Esophagus squamous epithelium (tissue), 5 donors: ENCODE results near the gene NHEJ1. TPM values are rescaled to one million over a fixed set of nuclear protein-coding genes. Genes with fewer than 3 reads are reported as not detected.

Source experiments
- DNase-seq: peaks from one replicate; lab custom pipeline; 2025; lab: John Stamatoyannopoulos, UW
- H3K27ac ChIP-seq, 4 donors: fragments of 200-600 bp; sonication (generic); one replicate each; pipeline ENCODE4 v1.5.1; 2016 to 2019; ENCODE audit warnings: mild to moderate bottlenecking in 1 of 4
- H3K27me3 ChIP-seq, 4 donors: fragments of 200-600 bp; sonication (generic); 1 replicate in 3 of 4; 2 replicates in 1 of 4; pipeline versions ENCODE4 v1.5.1 to v1.6.0; 2017 to 2021; ENCODE audit warnings: antibody characterized with exemption in 1 of 4
- H3K36me3 ChIP-seq, 3 donors: fragments of 200-600 bp; sonication (generic); one replicate each; pipeline ENCODE4 v1.5.1; 2016 to 2019
- H3K4me1 ChIP-seq, 3 donors: fragments of 200-600 bp; sonication (generic); one replicate each; pipeline ENCODE4 v1.5.1; 2017 to 2019
- H3K4me3 ChIP-seq, 4 donors: fragments of 200-600 bp; sonication (generic); 1 replicate in 3 of 4; 2 replicates in 1 of 4; pipeline ENCODE4 v1.5.1; 2016 to 2019; ENCODE audit warnings: mild to moderate bottlenecking in 2 of 4, moderate library complexity in 1 of 4
- H3K9me3 ChIP-seq, 3 donors: fragments of 200-600 bp; sonication (generic); one replicate each; pipeline ENCODE4 v1.5.1; 2016 to 2019
- POLR2A ChIP-seq, 4 donors: fragments of 450-650 bp; IDR thresholded peaks; one replicate each; pipeline ENCODE4 v1.6.1; 2017; ENCODE audit warnings: antibody characterized with exemption in 4 of 4, mild to moderate bottlenecking in 4 of 4, moderate library complexity in 3 of 4
- WGBS, 2 donors: methylation state at CpG; one replicate each; pipeline ENCODE4 v1.1.5; 2018; 5-methylcytosine and 5-hydroxymethylcytosine counted together
- intact Hi-C: fragments of 100-400 bp; cut with DNase I; formaldehyde crosslinking; loops from one replicate; pipeline ENCODE4 v1.15.0; 2022
- total RNA-seq, 4 donors: library from RNA; depleted of rRNA; stranded (reverse); fragments of >200 nt; gene quantifications; one replicate each; pipeline ENCODE4 v1.1.0, GENCODE V29; 2016
- TF ChIP-seq, protein P1 (sequence below), 6 experiments: fragments of 450-650 bp in 4 of 6; fragments of 200-600 bp in 2 of 6; sonication (generic) in 2 of 6; IDR thresholded peaks; one replicate each; pipeline ENCODE4 v1.5.1; 2016 to 2019; ENCODE audit warnings: antibody characterized with exemption in 6 of 6, mild to moderate bottlenecking in 4 of 6, moderate library complexity in 4 of 6
- donor health status: DM: yes; HTN: yes; CAD: no.

The NHEJ1 gene
- total RNA-seq, 4 donors from 2014 or later: 6.3 to 14.3 (median 9.7) TPM

DNA sequence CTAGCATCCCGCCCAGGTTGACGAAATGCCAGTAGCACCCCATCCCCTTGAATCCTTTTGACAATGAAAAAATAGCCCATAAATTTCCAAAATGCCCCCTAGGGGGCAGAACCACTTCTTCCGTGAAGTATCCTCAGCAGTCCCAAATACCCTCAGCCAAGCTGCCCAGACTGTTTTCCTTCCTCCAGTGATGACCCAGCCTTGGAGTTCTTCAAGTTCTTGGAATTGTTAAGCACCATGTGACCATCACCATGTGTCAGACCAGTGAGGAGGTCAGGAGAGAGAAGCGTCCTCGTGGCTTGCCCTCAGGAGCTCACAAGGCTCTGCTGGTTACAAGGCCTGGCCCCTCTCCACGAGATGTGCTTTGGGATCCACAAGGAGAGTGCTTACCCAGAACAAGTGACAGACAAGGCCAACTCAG, 10.6 kb upstream of the NHEJ1 start:
- H3K4me1 ChIP-seq: peaks cover 0 to 44% (median 28%) of the 10 kb centered on the region in 3 donors
- TF ChIP-seq, protein P1, sequence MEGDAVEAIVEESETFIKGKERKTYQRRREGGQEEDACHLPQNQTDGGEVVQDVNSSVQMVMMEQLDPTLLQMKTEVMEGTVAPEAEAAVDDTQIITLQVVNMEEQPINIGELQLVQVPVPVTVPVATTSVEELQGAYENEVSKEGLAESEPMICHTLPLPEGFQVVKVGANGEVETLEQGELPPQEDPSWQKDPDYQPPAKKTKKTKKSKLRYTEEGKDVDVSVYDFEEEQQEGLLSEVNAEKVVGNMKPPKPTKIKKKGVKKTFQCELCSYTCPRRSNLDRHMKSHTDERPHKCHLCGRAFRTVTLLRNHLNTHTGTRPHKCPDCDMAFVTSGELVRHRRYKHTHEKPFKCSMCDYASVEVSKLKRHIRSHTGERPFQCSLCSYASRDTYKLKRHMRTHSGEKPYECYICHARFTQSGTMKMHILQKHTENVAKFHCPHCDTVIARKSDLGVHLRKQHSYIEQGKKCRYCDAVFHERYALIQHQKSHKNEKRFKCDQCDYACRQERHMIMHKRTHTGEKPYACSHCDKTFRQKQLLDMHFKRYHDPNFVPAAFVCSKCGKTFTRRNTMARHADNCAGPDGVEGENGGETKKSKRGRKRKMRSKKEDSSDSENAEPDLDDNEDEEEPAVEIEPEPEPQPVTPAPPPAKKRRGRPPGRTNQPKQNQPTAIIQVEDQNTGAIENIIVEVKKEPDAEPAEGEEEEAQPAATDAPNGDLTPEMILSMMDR (IDR thresholded peaks at IDR 0.05): peak; percentile 50 to 77 (median 70)
- no peak for TF ChIP-seq POLR2A (IDR thresholded peaks at IDR 0.05)
- intact Hi-C loops: no loop called here
- DNase-seq: no peak
- H3K27me3 ChIP-seq: no peaks in the 10 kb centered on the region
- H3K4me3 ChIP-seq: no peak overlapping the region
- H3K36me3 ChIP-seq: peaks cover 6 to 43% (median 26%) of the 10 kb centered on the region in 3 donors
- 14 to 29% methylated on average over 3 to 5 of the region's 6 CpGs for WGBS, 2 donors
- H3K9me3 ChIP-seq: no peaks in the 10 kb centered on the region
- peak overlapping the region; percentile 50 to 73 (median 64) for H3K27ac ChIP-seq

DNA sequence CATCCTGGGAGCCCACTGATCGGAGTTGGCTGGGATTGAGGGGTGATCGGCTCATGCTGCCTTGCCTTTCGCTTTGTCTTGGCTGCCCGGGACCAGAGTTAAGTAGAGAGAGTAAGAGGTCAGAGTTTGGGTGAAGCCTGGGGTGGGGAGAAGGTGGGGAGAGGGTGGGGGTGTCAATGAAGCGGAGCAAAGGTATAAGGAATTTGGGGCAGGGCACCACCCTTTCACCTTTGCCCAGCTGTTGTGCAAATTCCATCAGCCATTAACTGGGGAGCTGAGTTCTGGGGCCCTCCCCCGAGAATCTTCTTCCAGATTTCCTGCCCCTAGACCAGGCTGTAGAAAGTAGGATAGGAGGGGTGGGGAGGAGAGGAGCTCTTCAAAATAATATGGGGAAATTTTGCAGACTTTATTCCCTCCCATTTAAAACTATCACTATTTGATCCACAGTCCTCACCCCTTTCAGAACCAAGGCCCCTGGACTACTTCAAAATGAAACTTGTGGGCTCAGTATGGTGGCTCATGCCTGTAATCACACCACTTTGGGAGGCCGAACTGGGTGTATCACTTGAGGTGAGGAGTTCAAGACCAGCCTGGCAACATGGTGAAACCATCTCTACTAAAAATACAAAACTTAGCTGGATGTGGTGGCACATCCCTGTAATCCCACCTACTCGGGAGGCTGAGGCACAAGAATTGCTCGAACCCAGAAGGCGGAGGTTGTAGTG, 9.5 kb upstream of the NHEJ1 start, which contains the start of gene SLC23A3:
Gene SLC23A3, minus strand, starts transcription at position 100 of the 725 bp plus-strand sequence. Its CDS starts 45 bp downstream, at position 55.
- DNase-seq: no peak
- H3K36me3 ChIP-seq: peaks cover 6 to 38% (median 26%) of the 10 kb centered on the region in 3 donors
- no peaks in the 10 kb centered on the region for H3K9me3 ChIP-seq
- no peak within 1 kb of the TSS for H3K4me3 ChIP-seq
- peak within 1 kb of the TSS in 2 of 4 donors; percentile 23 to 71 for H3K27ac ChIP-seq
- H3K27me3 ChIP-seq: no peaks in the 10 kb centered on the region
- H3K4me1 ChIP-seq: peaks cover 0 to 32% (median 18%) of the 10 kb centered on the region in 3 donors
- WGBS, 2 donors: 75 to 87% methylated on average over 9 to 10 of the region's 10 CpGs
- intact Hi-C loops: loop anchor here (10.0 kb wide), 1 partner anchor 45 kb away; the partner anchor contains the start of gene ABCB6
- no peak for TF ChIP-seq POLR2A (IDR thresholded peaks at IDR 0.05)

DNA sequence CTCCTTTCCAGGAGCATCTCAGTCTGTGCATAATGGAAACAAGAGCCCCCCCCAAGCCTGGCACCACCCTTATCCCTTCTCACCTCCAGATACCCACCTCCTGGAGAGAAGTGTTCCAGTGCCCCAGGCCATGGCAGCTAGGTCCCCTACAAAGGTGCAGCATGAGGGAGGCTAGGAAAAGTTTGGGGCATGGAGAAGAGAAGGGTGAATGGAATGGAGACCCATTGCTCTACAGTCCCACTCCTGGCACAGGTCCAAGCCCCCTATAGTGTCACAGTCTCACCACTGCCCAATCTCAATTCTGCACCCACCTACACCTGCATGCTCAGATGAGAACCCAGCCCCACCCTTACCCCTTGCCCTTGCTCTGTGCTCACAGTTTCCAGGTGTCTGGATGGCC, 8.3 kb upstream of the NHEJ1 start:
- Histone ChIP-seq H3K27ac (no peak overlapping the region), H3K36me3 (peaks cover 6 to 26% (median 15%) of the 10 kb centered on the region in 3 donors), H3K4me1 (peaks cover 0 to 22% (median 10%) of the 10 kb centered on the region in 3 donors), H3K9me3 (no peaks in the 10 kb centered on the region), H3K27me3 (no peaks in the 10 kb centered on the region), H3K4me3 (no peak overlapping the region)
- no peak for DNase-seq
- intact Hi-C loops: loop anchor here (10.0 kb wide), 1 partner anchor 46 kb away; the partner anchor contains the start of gene ABCB6
- TF ChIP-seq, protein P1 (IDR thresholded peaks at IDR 0.05): no peak
- TF ChIP-seq POLR2A (IDR thresholded peaks at IDR 0.05): no peak

DNA sequence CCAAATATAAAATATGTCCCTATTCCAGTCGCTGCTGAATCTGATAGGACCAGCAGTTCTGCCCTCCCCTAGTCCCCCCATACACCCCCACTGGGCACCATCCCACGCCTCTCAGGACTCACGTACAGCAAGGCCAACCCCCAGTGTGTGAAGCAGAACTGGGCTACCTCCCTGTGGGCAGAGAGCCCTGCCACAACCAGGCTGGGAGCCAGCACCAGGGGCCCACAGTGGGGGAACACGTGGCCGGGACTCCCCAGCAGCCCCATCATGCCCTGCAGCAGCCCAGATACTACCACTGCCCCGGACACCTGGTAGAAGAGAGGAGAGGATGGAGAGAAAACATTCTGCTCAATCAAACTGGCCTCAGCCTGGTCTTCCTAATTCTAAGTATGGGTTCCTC, 7.9 kb upstream of the NHEJ1 start:
- Histone ChIP-seq H3K27ac (no peak overlapping the region), H3K4me3 (no peak overlapping the region), H3K27me3 (no peaks in the 10 kb centered on the region), H3K36me3 (peaks cover 6 to 22% (median 11%) of the 10 kb centered on the region in 3 donors), H3K4me1 (peaks cover 0 to 20% (median 10%) of the 10 kb centered on the region in 3 donors), H3K9me3 (no peaks in the 10 kb centered on the region)
- no peak for TF ChIP-seq POLR2A (IDR thresholded peaks at IDR 0.05)
- TF ChIP-seq, protein P1 (IDR thresholded peaks at IDR 0.05): no peak
- 40 to 71% methylated on average over 3 to 6 of the region's 6 CpGs for WGBS, 2 donors
- intact Hi-C loops: loop anchor here (10.0 kb wide), 1 partner anchor 46 kb away; the partner anchor contains the start of gene ABCB6
- DNase-seq: no peak

DNA sequence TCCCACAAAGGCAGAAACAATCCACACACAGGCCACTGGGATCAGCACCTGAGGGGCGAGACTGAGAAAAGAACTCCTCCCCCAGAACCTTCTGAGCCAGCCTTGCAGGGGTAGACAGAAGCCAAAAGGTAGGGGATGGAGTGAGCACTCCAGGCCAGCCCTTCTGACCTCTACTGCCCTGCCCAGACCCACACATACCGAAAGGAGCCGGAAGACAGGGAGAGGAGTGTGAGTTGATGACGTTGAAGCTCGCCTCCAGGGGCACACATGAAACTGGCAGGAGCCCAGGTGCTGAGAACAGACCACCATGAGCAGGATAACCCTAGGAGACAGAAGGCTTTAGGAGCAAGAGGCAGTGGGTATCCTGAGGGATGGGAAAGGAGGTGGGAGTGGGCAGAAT, 7.4 kb upstream of the NHEJ1 start:
- WGBS, 2 donors: 66 to 77% methylated on average over 3 to 5 of the region's 5 CpGs
- H3K27me3 ChIP-seq: no peaks in the 10 kb centered on the region
- H3K9me3 ChIP-seq: no peaks in the 10 kb centered on the region
- peaks cover 0 to 20% (median 10%) of the 10 kb centered on the region in 3 donors for H3K4me1 ChIP-seq
- TF ChIP-seq, protein P1 (IDR thresholded peaks at IDR 0.05): no peak
- no peak for TF ChIP-seq POLR2A (IDR thresholded peaks at IDR 0.05)
- no peak overlapping the region for H3K4me3 ChIP-seq
- DNase-seq: no peak
- no peak overlapping the region for H3K27ac ChIP-seq
- H3K36me3 ChIP-seq: peaks cover 5 to 17% (median 6%) of the 10 kb centered on the region in 3 donors
- intact Hi-C loops: loop anchor here (10.0 kb wide), 1 partner anchor 47 kb away; the partner anchor contains the start of gene ABCB6
